A172 (cell line): ENCODE results near the gene PARP8. TPM values are rescaled to one million over a fixed set of nuclear protein-coding genes. Genes with fewer than 3 reads are reported as not detected.
"Not testable (repeated sequence)": the region's sequence is repeated elsewhere in the genome, so short reads cannot be mapped to it uniquely, and the experiment has no call there.

Source experiments
- DNase-seq: peaks from one replicate; pipeline ENCODE4 v3.0.0-alpha.2; 2015; ENCODE audit warnings: low spot score
- total RNA-seq: library from RNA; depleted of rRNA; stranded (reverse); fragments of >200 nt; shearing (Covaris generic); gene quantifications from 2 replicates; pipeline ENCODE4 v1.2.3, GENCODE V29; 2014

Gene PARP8
- total RNA-seq, 1 experiment from 2014 or later, result 0.28 TPM

GRCh38 chr5:50727149-50727496, 60.7 kb downstream of the PARP8 start:
- DNase-seq, result no peak

GRCh38 chr5:50727845-50728244, 61.4 kb downstream of the PARP8 start:
- no peak for DNase-seq

- no peak for DNase-seq
Measured at GRCh38 chr5:50730336-50730735, 63.9 kb downstream of the PARP8 start.

GRCh38 chr5:50730841-50731240, 64.4 kb downstream of the PARP8 start:
- DNase-seq, result no peak

DNA sequence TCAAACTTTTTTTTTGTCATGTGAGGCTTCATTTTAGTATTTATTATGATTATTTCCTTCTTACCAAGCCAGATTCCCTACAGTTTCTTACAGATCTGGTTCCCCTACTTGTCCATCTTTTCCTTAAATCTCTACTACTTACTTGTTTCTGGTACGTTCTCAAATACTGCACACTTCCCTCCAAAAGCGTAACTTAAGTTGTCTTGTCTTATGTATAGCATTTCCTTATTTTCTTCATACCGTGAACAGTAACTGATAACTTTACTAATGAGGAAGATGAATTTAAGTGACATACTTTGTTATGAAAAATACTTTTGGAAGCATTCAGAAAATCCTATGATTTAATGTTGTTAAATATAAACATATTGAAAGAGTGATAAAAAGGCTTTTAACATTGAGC, 67.3 kb downstream of the PARP8 start:
- DNase-seq, result no peak

- DNase-seq, result no peak
Measured at GRCh38 chr5:50738864-50739263, 72.4 kb downstream of the PARP8 start.

DNA sequence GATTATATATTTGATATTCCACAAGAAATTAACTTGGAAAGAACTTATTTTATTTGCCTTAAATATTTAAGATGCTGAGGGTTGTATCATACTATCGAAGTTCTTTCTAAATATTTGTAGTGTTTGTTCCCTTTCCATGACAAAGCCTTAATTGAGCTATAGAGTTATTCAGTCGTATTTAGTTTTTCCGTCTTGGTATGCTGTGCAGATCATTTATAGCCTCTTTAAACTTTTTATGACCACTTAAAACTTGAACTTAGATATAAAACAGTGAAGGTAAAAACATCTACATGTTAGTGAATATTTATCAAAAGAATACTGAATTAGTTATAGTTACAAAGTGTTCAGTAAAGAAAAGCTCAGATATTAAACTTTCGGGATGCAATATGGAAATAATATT, 74.4 kb downstream of the PARP8 start:
- no peak for DNase-seq

DNA sequence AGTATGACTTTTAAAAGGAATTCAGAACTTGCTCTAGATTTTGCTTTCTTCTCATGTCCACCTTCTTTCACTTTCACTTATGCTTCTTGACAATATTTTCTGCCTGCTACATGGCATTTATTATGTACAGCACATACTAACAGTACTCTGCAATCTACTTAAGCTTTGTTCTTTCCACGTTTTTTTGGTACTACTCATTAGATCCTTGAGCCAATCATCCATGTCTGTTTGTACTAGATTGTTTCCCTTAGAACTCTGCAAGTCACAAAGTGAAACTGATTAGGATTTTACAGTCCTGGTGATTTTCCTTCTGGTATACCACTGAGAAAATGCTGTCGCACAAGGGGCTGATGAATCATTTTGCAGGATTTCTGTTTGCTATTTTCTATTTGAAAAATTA, 78.3 kb downstream of the PARP8 start:
- peak; percentile 5 for DNase-seq

- DNase-seq, result no peak
Measured at GRCh38 chr5:50745221-50745910, 78.9 kb downstream of the PARP8 start.

DNA sequence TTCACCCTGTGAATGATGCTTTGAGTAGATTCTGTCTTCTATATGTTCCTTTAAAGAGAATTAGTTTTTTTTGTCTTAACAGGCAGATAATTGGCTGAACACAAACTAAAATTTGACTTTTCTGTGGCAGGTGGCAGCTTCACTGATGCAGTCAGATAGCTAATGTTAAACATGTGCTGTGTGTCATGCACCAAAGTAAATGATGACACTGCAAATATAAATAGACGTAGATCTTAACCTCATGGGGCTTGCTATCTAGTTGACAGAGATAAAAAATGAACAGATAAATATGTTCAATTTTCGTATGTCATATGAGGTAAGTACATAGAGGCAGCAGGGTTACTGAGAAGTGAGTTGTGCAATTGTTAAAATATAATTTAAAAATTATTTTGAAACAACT, 82.7 kb downstream of the PARP8 start:
- no peak for DNase-seq

- no peak for DNase-seq
Measured at GRCh38 chr5:50749873-50750272, 83.4 kb downstream of the PARP8 start.

GRCh38 chr5:50751064-50751657, 84.7 kb downstream of the PARP8 start:
- DNase-seq, result peak; percentile 25

DNA sequence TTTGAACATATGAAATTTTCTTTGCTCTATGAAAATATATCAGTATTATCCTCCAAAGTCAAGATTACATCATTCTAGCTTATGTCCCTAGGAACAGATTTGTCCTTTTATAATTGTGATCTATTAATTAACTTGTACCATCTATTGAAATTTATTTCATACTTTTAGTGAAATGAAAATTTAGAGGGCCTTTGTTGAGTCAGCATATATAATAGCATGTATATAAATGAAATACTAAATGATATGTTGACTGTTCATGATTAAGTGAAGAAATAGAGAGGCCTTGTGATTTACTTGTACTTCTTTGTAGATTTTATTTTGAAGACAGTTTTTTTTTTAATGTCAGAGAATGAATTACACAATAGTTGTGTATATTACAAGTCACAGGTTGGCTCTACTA, 86.4 kb downstream of the PARP8 start:
- DNase-seq, result no peak

- no peak for DNase-seq
Measured at GRCh38 chr5:50759526-50760270, 93.3 kb downstream of the PARP8 start.

- no peak for DNase-seq
Measured at GRCh38 chr5:50763351-50763750, 96.9 kb downstream of the PARP8 start.

- DNase-seq, result no peak
Measured at GRCh38 chr5:50763846-50764245, 97.4 kb downstream of the PARP8 start.

GRCh38 chr5:50766042-50766441, 99.6 kb downstream of the PARP8 start:
- no peak for DNase-seq

DNA sequence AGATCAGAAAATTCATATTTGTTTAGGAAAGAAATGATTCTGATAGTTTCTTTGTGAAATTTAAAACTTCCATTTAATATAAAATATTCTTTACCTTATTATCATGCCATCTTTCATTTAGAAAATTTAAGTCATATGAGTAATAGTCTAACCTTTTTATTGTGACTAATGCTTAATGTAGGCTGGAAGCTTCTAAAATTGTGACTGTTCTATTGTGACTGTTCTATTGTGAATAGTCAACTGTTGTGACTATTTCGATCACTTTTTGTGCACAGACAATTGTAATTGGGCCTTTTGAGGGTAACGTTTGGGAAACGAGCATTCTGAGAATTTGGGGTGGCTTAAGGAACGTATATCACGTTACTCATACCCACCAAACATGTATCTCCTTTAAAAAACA, 100.0 kb downstream of the PARP8 start:
- DNase-seq, result no peak

DNA sequence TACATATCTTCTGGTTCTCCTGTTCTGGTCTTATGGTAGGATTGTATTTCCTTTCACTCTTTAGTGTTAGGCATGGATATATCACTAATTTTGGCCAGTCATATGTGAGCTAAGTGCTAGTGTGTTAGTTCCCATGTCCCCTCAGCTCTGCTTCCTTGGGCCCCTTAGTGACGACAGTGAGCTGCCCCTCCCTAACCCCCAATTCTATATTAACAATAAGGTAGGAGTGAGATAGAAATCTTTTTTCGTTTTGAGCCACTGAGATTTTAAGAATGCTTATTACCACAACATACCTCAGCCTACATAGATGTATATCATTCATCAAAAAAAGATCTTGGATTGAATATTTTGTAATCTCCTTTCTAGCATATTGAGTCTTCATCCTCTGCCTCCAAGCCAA, 100.5 kb downstream of the PARP8 start:
- DNase-seq, result no peak

DNA sequence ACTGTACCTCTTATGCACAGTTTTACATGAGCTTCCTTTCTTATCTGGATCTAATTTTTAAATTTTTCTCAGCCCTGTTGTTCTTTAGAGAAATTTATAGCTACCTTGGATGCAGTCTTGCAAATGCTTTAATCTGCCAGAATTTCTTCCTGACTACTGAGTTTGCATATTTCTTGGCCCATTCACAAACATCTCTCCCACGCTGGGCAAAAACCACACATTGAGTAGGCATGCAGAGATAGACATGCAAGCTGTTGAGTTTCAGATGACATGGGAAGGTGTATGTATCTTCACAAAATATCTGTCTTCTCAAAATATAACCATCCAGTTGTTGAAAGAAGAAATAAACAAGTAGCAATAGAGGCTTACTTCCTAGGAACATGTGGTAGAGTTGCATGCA, 101.2 kb downstream of the PARP8 start:
- no peak for DNase-seq

- DNase-seq, result no peak
Measured at GRCh38 chr5:50768634-50769033, 102.2 kb downstream of the PARP8 start.

DNA sequence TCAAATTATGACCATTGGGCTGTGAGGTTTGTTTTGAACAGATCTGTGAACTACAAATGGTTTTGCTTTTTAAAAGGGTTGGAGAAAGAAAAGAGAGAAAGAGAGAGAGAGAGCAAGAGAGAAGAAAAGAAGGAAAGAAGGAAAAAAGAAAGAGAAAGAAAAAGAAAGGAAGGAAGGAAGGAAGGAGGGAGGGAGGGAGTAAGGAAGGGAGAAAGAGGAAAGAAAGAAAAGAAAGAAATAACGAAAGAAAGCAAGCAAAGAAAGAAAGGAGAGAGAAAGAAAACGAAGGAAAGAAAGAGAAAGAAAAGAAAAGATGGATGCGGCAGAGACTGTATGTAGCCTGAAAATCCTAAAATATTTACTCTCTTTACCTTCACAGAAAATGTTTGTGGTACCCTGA, 104.0 kb downstream of the PARP8 start:
- DNase-seq, result no peak

GRCh38 chr5:50774446-50775175, 108.2 kb downstream of the PARP8 start:
- DNase-seq, result not testable (repeated sequence)
